GM21528 (cell line): ENCODE data around the gene SIPA1L3.

Source experiments
- ATAC-seq: cut with Tn5 transposase; IDR thresholded peaks from one replicate; pipeline ENCODE4 v1.9.1; 2021; ENCODE audit warnings: mild to moderate bottlenecking, moderate library complexity; ENCODE audit not compliant: unreplicated experiment, low FRiP score

Gene SIPA1L3

DNA sequence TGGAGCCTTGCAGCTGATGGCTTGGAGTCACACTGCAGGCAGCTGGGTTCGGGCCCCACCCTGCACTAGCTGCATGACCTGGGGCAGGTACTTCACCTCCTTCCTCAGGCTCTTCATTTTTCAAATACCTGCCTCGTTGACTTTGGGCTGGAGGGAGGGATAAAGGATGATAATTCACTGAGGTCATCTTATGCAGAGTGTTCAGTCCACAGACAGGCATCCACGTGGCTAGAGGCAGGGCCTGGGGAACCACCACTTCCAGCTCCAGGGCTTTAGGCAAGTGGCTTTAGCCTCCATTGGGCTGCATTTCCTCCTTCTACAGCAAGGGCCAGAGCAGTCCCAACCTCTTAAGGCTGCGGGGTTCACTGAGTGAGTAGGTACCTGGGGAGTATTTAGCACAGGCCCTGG is 84.8 kb downstream of the SIPA1L3 start:
- no peak for ATAC-seq

DNA sequence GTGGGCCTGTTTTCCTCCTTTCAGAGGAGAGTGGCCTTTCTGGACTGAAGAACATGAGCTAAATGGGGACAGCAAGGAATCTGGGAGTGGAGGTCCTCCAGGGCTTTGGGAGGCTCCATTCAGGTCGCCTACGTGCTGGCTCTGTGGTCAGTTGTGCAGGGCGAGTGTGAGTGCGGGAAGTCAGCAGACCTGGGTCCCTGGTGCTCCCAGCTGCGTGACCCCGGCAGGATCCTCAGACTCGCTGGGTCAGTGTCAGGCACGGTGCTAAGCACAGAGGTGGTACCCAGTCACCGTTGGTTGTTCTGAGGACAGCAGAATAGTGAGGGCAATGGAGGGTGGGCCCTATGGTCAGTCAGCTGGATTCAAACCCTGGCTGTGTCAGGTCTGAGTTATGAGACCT is 85.8 kb downstream of the SIPA1L3 start:
- no peak for ATAC-seq

DNA sequence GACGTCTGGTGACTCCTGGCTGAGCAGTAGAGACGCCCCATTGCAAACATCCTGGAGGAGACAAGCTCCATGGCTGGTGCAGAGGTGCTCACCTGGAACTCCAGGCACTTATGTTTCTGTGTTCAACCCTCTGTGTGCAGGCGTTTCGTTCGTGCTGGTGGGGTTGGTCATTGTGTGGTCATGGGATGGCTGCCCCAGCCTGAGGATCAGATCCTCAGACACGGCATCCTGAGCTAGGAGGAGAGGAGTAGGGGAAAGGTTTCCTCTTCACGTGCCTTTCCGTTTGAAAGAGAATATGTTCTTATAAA is 87.8 kb downstream of the SIPA1L3 start:
- ATAC-seq = no peak

DNA sequence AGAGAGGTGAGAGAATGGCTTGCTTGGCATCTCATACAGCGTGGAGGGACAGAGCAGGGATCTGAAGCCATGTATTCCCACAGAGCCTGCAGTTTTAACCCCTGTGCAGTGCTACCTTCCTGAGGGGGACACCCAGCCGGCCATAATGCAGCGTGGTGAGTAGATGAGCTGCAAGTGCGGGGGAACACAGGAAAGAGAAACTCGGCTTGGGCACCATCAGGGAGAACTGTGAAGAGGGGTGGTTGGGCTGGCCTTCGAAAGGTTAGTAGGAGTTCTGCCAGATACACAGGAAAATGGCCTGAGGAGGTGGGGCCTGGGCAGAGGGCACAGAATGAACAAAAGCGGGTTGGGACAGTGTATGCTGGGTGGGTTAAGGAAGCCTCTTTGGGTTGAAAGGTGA is 88.3 kb downstream of the SIPA1L3 start:
- ATAC-seq = no peak

DNA sequence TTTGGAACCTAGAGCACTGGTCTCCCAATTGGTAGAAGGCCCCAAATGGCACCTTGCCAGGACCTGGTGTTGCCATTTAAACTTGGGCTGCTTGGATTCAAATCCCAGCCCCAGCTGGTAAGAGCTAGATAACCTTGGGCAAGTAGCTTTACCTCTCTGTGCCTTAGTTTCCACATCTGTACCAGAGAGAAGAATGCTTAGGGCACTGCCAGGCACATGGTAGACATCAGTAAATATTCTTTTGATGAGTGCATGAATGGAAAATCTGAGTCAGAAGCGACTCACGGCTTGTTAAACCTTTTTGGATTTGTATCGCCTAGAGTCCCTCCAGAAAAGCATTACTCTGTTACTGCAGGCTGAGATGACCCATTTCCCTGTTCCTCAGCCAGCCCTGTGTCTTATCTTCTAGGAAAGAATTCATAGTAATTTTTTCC is 90.9 kb downstream of the SIPA1L3 start:
- ATAC-seq = no peak

DNA sequence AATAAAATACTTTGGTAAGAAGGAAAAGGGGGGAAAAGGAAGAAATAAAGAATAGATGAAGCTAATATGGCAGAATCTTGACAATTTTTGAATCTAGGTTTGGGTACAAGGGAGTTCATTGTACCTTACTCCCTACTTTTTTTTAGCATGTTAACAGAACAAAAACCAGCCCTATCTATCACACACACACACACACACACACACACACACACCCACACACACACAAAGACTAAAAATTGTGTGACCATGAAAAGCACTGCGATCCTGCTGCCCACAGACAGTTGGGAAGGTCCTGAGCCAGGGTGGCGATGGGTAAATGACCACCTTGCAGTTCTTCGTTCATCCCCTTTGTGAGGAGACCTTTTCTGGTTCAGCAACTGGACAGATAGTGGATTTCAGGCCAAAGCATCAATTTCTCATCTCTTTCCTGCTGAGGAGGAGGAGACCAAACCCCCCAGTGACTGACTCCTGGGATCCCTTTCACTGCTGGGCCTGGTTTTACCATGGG is 91.8 kb downstream of the SIPA1L3 start:
- no peak for ATAC-seq

DNA sequence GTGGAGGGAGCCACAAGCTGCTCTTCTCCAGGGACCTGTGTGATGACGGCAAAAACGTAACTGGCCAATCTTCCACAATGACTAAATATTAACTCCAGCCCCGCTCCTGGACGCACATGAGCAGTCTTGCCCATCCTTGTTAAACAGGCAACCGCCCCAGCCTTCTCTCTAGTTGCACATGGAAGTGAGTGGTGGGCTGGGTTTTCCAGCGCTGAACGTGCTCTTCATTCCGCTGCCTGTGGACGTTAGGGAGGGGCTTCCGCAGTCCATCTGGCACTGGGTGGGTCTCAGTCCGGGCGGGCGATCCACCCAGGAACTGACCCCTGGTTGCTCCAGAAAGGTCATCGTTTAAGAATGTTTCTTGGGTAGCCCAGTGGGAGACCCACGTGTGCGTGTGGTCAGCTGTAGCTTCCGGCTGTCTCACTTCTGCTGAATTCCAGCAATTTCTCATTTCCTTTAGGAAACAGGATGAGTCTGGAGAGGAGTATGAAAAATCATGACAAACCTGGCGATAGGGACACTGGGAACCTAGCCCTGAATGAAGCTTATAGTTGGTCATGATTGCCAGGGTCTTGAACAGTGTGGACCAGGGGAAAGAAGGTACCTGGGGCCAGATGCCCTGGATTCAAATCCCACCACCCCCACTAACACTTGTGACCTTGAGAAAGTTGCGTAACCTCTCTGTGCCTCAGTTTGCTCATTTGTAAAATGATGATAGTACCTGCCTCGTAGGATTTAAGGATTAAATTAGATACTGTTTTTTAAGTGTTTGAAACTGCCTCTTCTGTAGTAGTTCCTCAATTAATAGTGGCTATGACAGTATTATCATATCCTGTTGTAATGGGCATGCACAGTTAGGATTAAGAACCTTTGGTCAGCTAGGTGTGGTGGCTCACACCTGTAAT is 92.6 kb downstream of the SIPA1L3 start:
- no peak for ATAC-seq

DNA sequence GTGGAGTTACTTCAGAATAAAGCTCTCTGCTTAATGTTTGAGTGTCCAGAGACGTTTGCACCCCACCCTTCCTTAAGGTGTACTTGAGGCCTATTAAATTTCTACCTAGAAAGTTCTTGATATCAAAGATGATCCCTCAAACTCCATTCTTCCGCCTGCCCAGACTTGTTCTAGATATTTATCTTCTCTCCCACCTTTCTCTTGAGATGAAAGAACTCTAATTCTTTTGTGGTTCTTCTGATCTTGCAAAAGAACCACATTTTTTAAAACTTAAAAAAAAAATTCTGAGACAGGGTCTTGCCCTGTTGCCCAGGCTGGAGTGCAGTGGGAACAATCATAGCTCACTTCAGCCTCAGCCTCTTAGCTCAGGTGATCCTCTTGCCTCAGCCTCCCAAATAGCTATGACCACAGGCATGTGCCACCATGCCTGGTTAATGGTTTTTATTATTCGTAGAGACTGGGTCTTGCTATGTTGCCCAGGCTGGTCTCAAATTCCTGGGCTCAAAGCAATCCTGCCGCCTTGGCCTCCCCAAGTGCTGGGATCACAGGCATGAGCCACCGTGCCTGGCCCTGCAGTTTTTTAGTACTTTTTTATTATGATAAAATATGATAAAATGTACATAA is 94.3 kb downstream of the SIPA1L3 start:
- ATAC-seq = no peak

DNA sequence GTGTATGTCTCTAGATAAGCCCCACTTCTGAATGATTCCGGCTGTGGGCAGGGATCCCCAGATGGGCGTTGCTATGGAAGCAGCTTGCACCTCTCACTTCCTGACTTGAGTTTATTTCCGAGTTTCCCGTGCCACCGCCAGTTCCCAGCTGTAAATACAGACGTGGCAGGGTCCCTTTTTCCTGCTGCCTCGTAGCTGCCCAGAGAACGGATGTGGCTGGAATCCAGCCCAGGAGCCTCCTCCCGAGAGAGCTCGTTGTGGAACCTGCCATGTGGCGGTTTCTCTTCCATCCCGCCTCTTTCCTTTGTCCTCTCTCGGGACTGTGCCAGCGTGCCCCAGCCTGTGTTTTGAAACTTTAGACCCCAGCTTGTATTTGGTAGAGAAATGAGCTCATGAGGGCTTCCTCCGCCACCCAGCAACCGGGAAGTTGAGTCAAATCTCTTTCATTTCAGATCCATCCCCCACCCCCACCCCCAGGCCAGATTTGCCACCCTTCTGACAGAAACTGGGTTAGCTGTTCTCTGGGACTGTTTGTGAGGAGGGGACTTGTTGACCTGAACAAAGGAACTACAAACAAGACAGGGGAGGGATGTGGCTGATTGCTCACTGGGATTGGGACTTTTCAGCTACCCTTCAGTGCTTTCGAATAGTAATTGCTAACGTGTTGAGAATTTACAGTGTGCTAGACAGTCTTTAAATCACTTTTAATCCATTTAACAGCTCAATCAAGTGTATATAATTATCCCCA is 96.6 kb downstream of the SIPA1L3 start:
- ATAC-seq = no peak

DNA sequence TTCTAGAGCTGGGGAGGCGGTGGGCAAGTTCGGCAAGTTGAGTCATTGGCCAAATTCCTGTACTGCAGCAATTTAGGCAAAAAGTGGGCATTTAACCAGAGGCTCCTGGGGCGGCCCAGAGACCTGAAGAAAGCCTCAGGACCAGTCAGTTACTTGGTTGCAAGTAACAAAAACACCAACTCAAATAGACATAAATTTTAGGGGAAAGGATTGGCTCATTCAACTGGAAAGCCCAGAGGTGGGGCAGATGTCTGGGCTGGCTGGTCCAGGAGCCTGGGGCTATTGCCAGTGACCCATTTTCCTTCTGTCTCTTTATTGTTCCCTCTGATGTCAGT is 97.1 kb downstream of the SIPA1L3 start:
- no peak for ATAC-seq

DNA sequence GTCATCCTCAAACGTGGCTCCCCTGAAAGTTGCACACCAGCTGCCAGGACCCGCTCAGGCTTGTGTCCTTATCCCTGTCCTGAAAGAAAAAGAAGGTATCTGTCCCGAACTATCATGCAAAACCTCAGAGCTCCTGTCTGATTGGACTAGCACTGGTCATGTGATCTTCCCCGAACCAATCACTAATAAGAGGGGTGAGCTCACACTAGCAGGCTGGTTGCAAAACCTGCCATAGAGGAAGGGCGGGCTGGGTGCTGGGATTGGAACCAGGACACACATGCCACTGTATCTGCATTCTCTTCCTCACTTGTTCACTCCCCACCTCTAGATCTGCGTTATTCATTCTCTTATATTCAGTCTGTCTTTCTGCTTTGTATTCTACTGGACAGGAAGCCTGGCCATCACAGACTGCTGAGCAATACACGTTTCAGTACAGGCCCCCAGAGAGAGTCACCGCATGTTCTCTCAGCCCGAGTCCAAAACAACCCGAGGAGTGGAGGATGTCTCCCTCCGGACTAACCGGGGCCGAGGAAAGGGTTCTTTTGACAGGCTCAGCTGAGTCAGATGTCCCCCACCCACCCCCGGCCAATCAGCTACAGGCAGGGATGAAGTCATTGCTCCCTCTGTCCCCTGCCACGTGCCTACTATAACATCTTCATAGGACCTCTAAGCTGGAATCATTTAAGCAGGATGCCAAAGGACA is 97.7 kb downstream of the SIPA1L3 start:
- no peak for ATAC-seq

DNA sequence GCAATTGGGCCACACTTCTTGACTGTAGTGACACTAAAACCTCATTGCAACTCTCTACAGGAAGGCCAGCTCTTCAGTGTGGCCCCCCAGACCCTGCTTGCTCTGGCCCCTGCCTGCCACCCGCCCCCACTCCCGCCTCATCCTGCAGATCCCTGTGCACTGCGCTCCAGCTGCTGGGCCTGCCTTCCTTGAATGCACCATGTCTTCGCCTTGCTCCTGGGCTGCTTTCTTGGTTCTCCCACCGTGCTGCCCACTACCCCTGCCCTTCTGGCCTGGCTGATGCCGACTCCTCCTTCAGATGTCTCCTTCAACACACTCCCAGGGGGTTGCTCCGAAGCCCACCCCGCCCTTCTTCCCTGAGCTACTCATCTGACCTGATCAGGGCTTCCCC is 98.2 kb downstream of the SIPA1L3 start:
- no peak for ATAC-seq

DNA sequence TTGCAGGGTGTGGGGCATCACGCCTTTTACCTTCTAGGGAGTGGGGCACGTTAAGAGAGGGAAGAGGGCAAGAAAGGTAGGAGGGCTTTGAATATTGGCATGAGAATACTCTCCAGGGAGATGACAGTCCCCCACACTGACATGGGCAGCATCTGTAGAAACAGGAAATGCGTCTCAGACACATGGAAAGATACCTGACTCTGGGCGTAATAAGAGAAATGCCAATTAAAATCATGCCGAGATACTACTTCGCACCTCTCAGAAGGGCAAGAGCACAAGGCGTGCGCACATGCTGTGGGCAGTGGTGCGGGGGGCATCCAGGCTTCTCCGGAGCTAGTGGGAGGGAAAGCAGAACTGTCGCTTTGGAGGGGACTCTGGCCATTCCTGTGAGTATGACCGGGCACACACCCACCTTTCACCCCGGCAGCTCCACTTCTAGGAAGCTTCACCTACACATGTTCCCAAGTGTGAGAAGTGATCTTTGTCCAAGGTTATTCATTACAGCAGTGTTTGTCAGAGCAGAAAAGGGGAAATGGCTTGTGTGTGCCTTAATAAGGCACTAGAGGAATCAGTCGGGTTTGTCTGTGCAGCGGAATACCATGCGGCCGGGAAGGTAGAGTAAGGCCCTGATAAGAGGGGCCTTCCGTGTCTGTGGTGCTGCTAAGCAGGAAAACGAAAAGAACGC is 99.5 kb downstream of the SIPA1L3 start:
- ATAC-seq = no peak

DNA sequence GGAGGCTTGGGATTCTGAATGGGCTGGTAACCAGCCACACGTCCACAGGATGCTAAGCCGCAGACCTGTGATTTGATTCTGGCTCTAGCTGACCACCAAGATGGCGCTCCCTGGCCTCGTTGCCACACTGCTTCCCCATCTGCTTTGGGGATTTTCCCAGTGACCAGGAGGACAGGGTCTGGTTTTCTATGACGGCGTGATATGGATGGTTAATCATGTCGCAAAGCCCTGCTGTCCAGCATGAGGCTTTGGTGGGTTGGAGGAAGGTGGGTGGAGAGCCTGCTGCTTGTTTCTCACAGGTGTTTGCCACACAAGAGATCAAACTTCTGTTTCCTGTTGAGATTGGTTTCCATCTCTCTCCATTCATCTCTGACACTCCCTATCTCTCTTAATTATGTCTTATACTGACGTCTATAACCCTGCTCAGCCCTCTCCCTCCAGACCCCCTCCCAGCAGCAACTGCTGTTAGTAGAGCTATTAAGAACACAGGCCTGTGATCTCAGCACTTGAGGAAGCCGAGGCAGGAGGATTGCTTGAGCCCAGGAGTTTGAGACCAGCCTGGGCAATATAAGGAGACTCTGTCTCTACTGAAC is 102.7 kb downstream of the SIPA1L3 start:
- no peak for ATAC-seq

DNA sequence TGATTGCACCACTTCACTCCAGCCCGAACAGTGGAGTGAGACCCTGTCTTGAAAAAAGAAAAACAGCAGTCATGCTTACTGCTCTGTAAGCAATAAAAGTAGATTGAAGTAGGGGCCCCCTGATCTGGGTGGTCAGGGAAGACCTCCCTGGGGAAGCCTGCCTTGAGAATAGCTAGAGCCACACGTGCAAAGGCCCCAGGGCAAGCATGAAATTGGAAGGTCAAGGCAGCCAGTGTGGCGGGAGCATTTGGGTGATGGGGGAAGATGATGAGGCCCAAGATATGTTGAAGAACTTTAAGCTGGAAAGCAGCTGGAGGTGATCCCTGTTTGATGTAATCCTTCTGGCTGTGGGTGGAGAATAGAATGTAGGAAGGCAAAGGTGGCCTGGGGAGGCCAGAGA is 104.4 kb downstream of the SIPA1L3 start:
- no peak for ATAC-seq

DNA sequence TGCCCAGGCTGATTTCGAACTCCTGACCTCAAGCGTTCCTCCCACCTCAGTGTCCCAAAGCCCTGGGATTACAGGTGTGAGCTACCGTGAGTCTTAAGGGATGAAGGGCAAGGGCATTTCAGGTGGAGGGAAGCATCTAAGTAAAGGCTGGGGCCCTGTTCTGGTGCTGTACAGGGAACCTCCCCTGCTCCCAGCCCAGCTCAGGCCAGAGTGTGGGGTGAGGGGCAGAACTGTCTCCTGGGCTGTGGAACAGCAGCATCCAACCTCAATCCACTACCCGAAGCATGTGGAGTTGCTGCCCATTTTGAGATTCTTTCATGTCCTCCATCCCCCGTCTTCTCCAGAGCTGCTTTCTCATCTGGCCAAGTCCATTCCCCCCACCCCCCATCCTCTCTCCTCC is 105.3 kb downstream of the SIPA1L3 start:
- no peak for ATAC-seq

DNA sequence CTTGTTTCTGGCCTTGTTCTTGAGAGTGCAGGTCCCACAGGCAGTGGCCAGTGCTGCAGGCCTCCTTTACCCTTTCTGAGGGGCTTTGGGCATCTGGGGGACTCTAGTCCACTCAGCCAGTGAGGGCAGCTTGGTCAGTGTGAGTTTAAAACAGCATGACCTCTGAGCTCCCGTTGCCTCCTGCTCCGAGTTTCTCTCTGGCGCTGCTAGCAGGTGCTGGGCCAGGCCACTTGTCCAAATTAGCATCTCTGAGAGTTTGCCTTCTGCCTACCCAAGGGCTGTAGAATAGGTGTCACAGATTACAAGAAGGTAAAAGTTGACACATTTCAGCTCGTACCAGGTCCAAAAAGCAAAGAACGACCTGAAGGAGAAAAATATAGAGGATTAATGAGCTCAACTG is 105.9 kb downstream of the SIPA1L3 start:
- no peak for ATAC-seq

DNA sequence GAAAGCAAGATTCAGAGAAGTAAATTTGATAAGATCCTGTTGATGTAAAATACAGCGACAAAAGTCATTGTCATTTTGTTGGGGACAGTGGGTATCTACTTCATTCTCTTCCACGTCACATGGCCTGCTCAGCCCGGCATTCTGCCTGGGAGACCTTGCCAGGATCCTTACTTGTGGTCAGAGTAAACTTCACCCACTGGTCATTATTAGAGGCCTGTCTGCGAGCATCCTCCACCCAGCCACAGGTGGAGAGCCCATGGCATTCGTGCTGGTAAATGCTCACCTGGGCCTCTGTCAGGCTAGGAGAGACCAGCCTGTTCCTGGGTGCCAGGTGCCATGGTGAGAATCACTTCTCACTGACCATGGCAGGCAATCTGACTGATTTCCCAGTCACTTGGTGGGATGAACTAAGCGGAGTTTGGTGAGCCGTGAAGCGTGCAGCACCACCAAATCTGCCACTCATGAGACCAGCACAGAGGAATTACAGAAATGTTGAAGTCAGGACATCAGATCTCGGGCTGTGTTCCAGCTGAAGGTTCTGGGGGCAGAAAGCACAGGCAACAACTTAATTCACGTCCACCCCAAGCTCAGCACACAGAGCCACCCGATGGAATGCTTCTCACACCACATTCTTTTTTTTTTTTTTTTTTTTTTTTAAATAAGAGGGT is 107.0 kb downstream of the SIPA1L3 start:
- ATAC-seq = no peak

DNA sequence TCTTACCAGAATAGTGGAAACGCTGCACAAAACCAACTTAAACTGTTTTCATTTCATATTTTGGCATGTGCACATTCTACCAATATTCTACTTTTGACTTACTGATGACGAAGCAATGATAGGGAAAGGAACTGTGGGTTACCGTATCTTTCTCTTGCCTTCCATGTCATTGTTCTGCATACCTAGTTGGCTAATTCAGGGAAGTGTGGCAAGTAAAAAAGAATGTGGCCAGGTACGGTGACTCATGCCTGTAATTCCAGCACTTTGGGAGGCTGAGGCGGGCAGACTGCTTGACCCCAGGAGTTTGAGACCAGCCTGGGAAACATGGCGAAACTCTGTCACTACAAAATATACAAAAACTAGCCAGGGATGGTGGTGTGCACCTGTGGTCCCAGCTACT is 108.2 kb downstream of the SIPA1L3 start:
- no peak for ATAC-seq
